NCI-H2107 treated with DMSO at 0.1 percent for 48 hours (cell line): ENCODE results near the gene PDE4D.
"Not testable (repeated sequence)": the region's sequence is repeated elsewhere in the genome, so short reads cannot be mapped to it uniquely, and the experiment has no call there.

Experiments used
- DNase-seq: peaks from one replicate; lab custom pipeline; 2025; ENCODE audit not compliant: unreplicated experiment; lab: John Stamatoyannopoulos, UW

PDE4D gene

GRCh38 chr5:59437176-59437575 is 456.4 kb downstream of the PDE4D start:
- no peak for DNase-seq

GRCh38 chr5:59436364-59437148 is 457.0 kb downstream of the PDE4D start:
- DNase-seq, result peak; percentile 29

- DNase-seq, result no peak
Observed at GRCh38 chr5:59433174-59433573, 460.4 kb downstream of the PDE4D start.

- no peak for DNase-seq
Observed at GRCh38 chr5:59430066-59430685, 463.4 kb downstream of the PDE4D start.

- DNase-seq, result no peak
Observed at GRCh38 chr5:59428391-59428790, 465.1 kb downstream of the PDE4D start.

GRCh38 chr5:59424515-59424914 is 469.0 kb downstream of the PDE4D start:
- DNase-seq, result no peak

- DNase-seq, result no peak
Observed at GRCh38 chr5:59423021-59423420, 470.5 kb downstream of the PDE4D start.

GRCh38 chr5:59421986-59422941 is 471.3 kb downstream of the PDE4D start:
- DNase-seq, result no peak

GRCh38 chr5:59420596-59420995 is 472.9 kb downstream of the PDE4D start:
- DNase-seq, result no peak

GRCh38 chr5:59418808-59419207 is 474.7 kb downstream of the PDE4D start:
- peak; percentile 73 for DNase-seq

- DNase-seq, result no peak
Observed at GRCh38 chr5:59416451-59416850, 477.1 kb downstream of the PDE4D start.

GRCh38 chr5:59416026-59416425 is 477.5 kb downstream of the PDE4D start:
- no peak for DNase-seq

GRCh38 chr5:59412428-59412827 is 481.1 kb downstream of the PDE4D start:
- no peak for DNase-seq

- DNase-seq, result not testable (repeated sequence)
Observed at GRCh38 chr5:59408997-59409396, 484.5 kb downstream of the PDE4D start.

- no peak for DNase-seq
Observed at GRCh38 chr5:59407967-59408366, 485.6 kb downstream of the PDE4D start.

- no peak for DNase-seq
Observed at GRCh38 chr5:59401637-59402036, 491.9 kb downstream of the PDE4D start.

- not testable (repeated sequence) for DNase-seq
Observed at GRCh38 chr5:59394956-59395355, 498.6 kb downstream of the PDE4D start.

- no peak for DNase-seq
Observed at GRCh38 chr5:59393585-59394420, 499.7 kb downstream of the PDE4D start.

GRCh38 chr5:59391576-59391975 is 501.9 kb downstream of the PDE4D start:
- DNase-seq, result no peak

- DNase-seq, result no peak
Observed at GRCh38 chr5:59390989-59391388, 502.5 kb downstream of the PDE4D start.
